ENCODE measurements around the gene JUND.

Gene JUND

GRCh38 chr19:18249834-18250233 lies 31.6 kb downstream of the JUND start:
- no peak for DNase-seq (ENCODE audit: low read depth in 3 of 3, low spot score in 1 of 3)

GRCh38 chr19:18245297-18245696 lies 36.1 kb downstream of the JUND start:
- DNase-seq (ENCODE audit: low read depth in 3 of 3, low spot score in 1 of 3) = no peak

GRCh38 chr19:18239303-18239702 lies 42.1 kb downstream of the JUND start:
- no peak for DNase-seq (ENCODE audit: low read depth in 3 of 3, low spot score in 1 of 3)

GRCh38 chr19:18234194-18234593 lies 47.2 kb downstream of the JUND start:
- DNase-seq (ENCODE audit: low read depth in 3 of 3, low spot score in 1 of 3) = no peak

GRCh38 chr19:18233224-18233825 lies 48.1 kb downstream of the JUND start:
- DNase-seq (ENCODE audit: low read depth in 3 of 3, low spot score in 1 of 3) = peak in 1 of 3 donors; percentile 25

- DNase-seq (ENCODE audit: low read depth in 3 of 3, low spot score in 1 of 3) = no peak
Measured at GRCh38 chr19:18232540-18233223, 48.7 kb downstream of the JUND start.

GRCh38 chr19:18231775-18232174 lies 49.6 kb downstream of the JUND start:
- no peak for DNase-seq (ENCODE audit: low read depth in 3 of 3, low spot score in 1 of 3)

- DNase-seq (ENCODE audit: low read depth in 3 of 3, low spot score in 1 of 3) = no peak
Measured at GRCh38 chr19:18230941-18231734, 50.3 kb downstream of the JUND start.

- no peak for DNase-seq (ENCODE audit: low read depth in 3 of 3, low spot score in 1 of 3)
Measured at GRCh38 chr19:18229915-18230314, 51.5 kb downstream of the JUND start.

Data from stimulated activated CD4-positive, alpha-beta T cell treated with anti-CD3 and anti-CD28 coated beads, TNF-alpha, amount 100 ng/mL, for 1 hour (primary cell).